ENCODE measurements around the gene MICAL2.

The MICAL2 gene

DNA sequence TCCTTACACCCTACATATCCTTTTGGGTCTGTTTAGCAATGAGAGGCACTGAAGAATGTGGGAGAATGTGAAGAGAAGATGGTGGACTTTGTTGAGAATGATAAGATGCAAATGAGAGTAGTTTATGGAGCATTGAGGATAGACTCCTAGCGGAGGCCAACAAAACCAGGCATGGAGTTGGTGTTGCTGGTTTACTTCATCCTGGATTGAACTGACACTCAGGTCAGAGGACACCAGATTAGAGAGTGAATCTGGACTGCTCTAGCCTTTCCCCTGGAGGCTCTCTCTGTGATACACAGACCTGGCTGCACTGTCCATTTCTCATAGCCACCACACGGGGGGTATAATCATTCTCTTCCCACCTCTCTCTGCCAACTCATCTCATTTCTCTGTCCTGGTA, 98.7 kb downstream of the MICAL2 start:
- no peak for DNase-seq (ENCODE audit: low read depth in 2 of 2)

DNA sequence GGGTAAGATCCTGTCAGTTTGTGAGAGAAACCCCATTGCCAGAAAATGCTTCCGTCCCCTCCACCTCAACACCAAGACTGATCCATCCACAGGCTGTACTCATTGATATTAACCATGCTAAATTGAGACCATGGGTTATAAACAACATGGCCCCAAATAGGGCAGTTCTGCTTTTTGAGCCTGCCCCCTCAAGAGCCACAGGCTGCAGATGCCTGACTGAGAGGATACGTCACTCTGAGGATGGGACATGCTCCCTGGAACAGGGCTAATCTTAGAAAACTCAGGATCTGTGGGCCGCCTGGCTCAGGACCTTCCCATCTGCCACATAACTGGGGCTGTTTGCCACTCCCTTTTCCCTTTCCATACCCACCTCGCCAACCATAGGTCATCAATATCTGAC, 99.8 kb downstream of the MICAL2 start:
- no peak for DNase-seq (ENCODE audit: low read depth in 2 of 2)

- DNase-seq (ENCODE audit: low read depth in 2 of 2) = no peak
These were observed 101.1 kb downstream of the MICAL2 start for GRCh38 chr11:12211331-12212065.

DNA sequence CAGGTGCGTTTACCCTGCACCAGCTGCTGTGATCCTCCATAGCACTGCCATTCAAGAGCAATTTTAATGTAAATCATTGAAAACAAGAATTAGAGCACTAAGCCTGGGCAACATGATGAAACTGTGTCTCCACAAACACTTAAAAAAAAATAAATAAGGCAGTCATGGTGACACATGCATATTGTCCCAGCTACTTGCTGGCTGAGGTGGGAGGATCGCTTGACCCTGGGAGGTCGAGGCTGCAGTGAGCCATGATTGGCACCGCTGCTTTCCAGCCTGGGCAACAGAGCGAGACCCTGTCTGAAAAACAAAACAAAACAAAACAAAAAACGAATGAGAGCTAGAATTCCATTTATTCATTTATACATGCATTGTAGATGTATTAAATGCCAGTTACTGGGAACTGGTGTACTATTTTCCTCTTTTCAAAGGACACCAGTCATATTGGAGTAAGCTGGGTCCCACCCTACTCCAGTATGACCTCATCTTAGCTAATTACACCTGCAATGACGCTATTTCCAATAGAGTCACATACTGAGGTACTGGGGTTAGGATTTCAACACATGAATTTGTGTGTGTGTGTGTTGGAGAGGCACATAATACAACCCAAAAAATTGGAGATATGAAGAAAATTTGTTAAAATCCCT, 101.9 kb downstream of the MICAL2 start:
- DNase-seq (ENCODE audit: low read depth in 2 of 2) = no peak

GRCh38 chr11:12212821-12213185, 102.4 kb downstream of the MICAL2 start:
- DNase-seq (ENCODE audit: low read depth in 2 of 2) = no peak

DNA sequence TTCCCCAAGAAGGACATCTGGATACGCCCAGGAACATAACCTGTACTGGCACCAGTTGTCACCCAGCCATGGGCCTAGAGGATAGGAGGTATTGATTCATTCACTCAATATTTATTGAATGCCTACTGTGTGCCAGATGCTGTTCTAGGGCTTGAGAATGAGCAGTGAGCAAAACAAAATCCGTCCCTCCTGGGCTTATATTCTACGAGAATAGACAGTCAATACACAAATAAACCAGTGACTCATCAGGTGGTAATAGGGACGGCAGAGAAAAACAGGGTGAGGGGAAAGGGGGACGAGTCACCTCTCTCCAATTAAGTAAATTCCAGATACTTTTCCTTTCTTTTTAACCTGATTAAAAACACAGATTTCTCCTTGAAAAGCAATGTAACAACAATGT, 103.5 kb downstream of the MICAL2 start:
- DNase-seq (ENCODE audit: low read depth in 2 of 2) = no peak

DNA sequence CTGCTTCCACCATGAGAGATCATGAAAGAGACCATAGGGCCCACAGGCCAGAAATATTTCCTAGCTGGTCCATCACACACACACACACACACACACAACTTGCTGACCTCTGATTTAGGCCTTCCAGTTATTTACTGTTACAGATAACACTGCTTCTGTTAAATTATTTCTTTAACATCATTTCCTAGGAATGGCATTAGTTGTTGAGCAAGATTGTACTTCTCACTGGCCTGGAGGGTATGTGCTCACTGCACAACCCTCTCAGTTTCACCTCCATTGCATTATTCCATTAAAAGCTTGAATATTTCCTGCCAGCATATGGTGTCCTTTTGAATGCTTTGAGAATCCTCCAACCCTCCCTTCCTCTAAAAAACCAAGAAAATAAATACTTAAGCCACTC, 104.4 kb downstream of the MICAL2 start:
- DNase-seq (ENCODE audit: low read depth in 2 of 2) = no peak

DNA sequence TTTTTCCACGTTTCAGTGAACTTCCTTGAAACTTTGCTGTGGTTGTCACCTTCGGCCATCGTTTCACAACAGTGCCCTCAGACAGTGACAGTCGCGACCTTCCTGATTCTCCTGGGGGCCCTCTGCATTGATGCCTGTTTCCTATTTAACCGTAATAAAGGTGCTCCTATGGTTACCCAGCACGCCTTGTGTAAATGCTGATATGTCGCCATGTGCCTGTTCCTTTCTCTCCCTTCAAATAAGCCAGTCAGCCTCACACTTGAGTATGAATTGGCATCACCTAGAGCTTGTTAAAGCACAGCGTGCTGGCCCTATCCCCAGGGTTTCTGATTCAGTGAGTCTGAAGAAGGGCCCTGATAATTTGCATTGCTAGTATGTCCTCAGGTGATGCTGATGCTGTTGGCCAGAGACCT, 104.8 kb downstream of the MICAL2 start:
- no peak for DNase-seq (ENCODE audit: low read depth in 2 of 2)

- DNase-seq (ENCODE audit: low read depth in 2 of 2) = no peak
These were observed 105.7 kb downstream of the MICAL2 start for GRCh38 chr11:12216041-12216451.

DNA sequence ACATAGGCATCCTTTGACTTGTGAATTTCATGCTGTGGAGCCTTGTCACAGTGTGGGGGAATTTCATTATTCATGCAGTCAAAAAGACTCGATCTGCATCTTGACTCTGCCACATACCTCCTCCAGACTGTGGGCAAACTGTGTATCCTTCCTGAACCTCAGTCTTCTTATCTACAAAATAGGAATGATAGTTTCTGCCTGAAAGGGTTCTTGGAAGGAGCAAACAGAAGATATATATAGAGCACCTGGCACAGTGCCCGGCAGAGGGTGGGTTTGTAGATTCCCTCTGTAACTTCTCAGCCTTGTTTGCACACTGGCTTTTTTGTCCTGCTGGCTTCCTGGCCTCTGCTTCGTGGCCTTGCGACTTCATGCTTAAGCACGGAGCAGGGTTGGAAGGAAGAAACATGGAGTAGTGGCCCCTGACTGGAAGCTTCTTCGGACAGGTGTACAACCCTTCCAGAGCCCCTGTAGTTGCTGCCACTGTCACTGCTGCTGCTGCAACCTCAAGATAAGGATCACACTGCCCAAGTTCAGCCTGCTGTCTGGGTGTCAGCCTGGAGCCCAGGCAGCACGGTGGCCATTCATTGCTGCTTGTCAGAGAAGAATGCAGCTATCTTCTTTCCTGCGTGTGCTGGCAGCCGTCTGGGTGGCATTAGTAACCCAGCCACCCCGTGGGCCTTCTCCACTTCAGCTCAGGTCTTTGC, 106.4 kb downstream of the MICAL2 start:
- no peak for DNase-seq (ENCODE audit: low read depth in 2 of 2)

DNA sequence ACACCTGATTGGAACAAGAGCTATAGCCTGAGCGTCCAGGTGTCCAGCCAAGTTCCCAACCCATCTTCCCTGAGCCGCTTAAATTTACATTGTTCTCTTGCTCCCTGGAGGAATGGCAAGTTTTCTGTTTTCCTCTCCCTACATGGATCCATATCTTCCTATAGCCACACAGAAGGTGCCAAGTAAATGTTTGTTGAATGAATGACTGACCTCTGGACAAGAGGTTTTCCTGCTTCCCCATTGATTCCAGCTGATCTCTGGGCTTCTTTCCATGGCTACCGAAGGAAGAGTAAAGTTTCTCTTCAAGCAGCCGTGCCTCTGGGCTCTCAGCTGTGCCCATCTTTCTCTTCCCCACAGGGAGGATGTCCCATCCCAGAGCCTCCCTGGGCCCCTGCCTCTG, 107.5 kb downstream of the MICAL2 start:
- DNase-seq (ENCODE audit: low read depth in 2 of 2) = no peak

DNA sequence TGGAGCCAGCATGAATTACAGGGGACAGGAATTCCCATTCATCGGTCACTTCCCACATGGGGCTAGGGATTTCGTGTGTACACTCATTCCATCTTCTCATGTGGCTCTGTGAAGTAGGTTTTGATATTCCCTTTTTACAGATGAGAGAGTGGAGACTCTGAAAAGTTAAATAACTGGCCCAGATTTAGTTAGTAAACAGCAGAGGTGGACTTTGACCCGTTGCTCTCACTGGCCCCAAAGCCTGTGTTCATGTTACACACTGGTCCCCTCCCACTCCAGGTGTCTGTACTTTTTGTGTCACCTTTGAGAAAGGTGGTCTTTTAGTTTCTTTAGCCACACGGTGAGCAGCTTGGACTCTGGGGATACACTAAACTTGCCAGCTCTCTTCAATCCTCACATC, 108.5 kb downstream of the MICAL2 start:
- DNase-seq (ENCODE audit: low read depth in 2 of 2) = no peak

DNA sequence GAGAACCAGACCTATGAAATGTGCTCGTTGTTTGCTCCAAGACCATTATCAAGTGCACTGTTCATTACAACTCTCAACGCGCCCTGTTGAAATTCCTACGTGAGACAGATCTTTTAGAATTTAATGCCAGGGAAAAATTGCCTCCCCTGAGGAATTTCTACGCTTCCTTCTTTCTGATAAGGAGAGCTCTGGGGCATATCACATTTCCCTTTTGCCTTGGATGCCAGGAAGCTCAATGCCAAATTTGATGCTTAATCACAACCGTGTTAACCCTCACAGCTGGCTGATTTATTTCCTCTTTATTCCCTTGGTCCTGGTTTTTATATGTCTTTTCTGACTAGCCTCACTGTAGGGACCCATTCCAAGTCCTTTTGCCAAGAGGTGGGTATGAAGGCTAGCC, 109.4 kb downstream of the MICAL2 start:
- DNase-seq (ENCODE audit: low read depth in 2 of 2) = no peak

DNA sequence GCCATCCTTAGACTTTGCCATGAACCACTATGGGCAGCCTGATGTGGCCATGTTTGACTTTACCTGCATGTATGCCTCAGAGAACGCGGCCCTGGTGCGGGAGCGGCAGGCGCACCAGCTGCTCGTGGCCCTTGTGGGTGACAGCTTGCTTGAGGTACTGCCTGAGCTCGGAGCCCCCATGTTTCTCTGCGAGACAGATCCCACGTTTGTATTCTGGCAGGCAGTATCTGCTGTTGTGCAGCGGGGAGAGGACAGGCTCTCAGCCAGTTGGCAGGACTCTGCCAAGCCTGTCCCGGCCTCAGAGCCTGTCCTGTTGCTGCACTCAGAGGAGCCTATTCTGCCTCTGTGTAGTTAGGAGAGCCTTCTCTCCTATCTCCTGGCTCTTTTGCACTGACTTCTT, 109.9 kb downstream of the MICAL2 start:
- DNase-seq (ENCODE audit: low read depth in 2 of 2) = no peak

GRCh38 chr11:12221051-12221535, 110.7 kb downstream of the MICAL2 start:
- DNase-seq (ENCODE audit: low read depth in 2 of 2) = no peak

GRCh38 chr11:12222055-12222792, 111.8 kb downstream of the MICAL2 start:
- no peak for DNase-seq (ENCODE audit: low read depth in 2 of 2)

GRCh38 chr11:12223771-12224536, 113.6 kb downstream of the MICAL2 start:
- no peak for DNase-seq (ENCODE audit: low read depth in 2 of 2)

GRCh38 chr11:12224537-12224893, 114.1 kb downstream of the MICAL2 start:
- DNase-seq (ENCODE audit: low read depth in 2 of 2) = peak; percentile 87 to 90

GRCh38 chr11:12225046-12225739, 114.8 kb downstream of the MICAL2 start:
- DNase-seq (ENCODE audit: low read depth in 2 of 2) = no peak

GRCh38 chr11:12226093-12226492, 115.7 kb downstream of the MICAL2 start:
- no peak for DNase-seq (ENCODE audit: low read depth in 2 of 2)
